ENCODE measurements around the gene CDH4. TPM values are rescaled to one million over a fixed set of nuclear protein-coding genes. Genes with fewer than 3 reads are reported as not detected.

The CDH4 gene
- total and polyA plus RNA-seq, 2 donors (not counting 1 experiment from before 2014, with no cell fraction given) = not detected

DNA sequence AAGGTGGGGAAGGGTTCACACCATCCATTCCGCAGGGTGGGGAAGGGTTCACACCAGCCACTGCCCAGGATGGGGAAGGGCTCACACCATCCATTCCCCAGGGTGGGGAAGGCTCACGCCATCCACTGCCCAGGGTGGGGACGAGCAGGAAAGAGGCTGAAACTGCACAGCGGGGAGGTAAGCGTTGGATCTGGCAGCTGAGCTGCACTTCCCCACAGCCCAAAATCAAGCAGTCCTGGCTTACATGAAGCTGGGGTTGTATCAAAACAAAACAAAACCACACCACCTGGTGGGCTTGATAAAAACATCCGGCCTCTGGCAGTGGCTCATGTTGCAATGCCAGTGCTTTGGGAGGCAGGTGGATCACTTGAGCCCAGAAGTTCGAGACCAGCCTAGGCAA lies 545.1 kb downstream of the CDH4 start:
- DNase-seq = no peak
- Histone ChIP-seq H3K36me3 (replicated peaks in 1 of 2; ENCODE audit: control extremely low read depth in 1 of 2, control insufficient read depth in 1 of 2, extremely low read depth in 1 of 2, insufficient read depth in 2 of 2, low read length in 1 of 2) (no peaks in the 10 kb centered on the region), H3K4me1 (ENCODE audit: control insufficient read depth in 2 of 2, insufficient read depth in 2 of 2, low read length in 2 of 2) (no peaks in the 10 kb centered on the region), H3K79me2 (ENCODE audit: control insufficient read depth, insufficient read depth, low read length) (no peaks in the 10 kb centered on the region), H3K27me3 (replicated peaks in 1 of 4; ENCODE audit: control extremely low read depth in 1 of 4, control insufficient read depth in 3 of 4, insufficient read depth in 4 of 4, low read length in 3 of 4) (no peaks in the 10 kb centered on the region), H3K9me3 (ENCODE audit: control extremely low read depth in 1 of 3, control insufficient read depth in 2 of 3, insufficient read depth in 1 of 3, low read length in 2 of 3) (peaks cover 0 to 24% (median 0%) of the 10 kb centered on the region in 3 donors), H4K20me1 (ENCODE audit: control insufficient read depth, insufficient read depth, low read length, poor library complexity, severe bottlenecking) (no peaks in the 10 kb centered on the region), H2AFZ (ENCODE audit: insufficient read depth, low read depth, low read length, poor library complexity, severe bottlenecking) (no peak overlapping the region), H3K4me2 (replicated peaks; ENCODE audit: low read depth, low read length, poor library complexity, severe bottlenecking) (no peak overlapping the region), H3K9ac (ENCODE audit: low read length) (no peak overlapping the region), H3K27ac (ENCODE audit: low read length in 2 of 2) (no peak overlapping the region), H3K4me3 (ENCODE audit: control extremely low read depth in 1 of 5, extremely low read depth in 1 of 5, insufficient read depth in 1 of 5, low read depth in 2 of 5, low read length in 4 of 5) (no peak overlapping the region)
- no peaks in the 10 kb centered on the region for H3K4me1 Mint-ChIP-seq
- ChIA-PET CTCF (no interaction called here), POLR2A (no interaction called here)
- no peak for TF ChIP-seq EZH2 (IDR thresholded peaks at IDR 0.05; ENCODE audit: borderline replicate concordance, insufficient read depth, low read depth, low read length, poor library complexity, severe bottlenecking)
- TF ChIP-seq, protein P1, sequence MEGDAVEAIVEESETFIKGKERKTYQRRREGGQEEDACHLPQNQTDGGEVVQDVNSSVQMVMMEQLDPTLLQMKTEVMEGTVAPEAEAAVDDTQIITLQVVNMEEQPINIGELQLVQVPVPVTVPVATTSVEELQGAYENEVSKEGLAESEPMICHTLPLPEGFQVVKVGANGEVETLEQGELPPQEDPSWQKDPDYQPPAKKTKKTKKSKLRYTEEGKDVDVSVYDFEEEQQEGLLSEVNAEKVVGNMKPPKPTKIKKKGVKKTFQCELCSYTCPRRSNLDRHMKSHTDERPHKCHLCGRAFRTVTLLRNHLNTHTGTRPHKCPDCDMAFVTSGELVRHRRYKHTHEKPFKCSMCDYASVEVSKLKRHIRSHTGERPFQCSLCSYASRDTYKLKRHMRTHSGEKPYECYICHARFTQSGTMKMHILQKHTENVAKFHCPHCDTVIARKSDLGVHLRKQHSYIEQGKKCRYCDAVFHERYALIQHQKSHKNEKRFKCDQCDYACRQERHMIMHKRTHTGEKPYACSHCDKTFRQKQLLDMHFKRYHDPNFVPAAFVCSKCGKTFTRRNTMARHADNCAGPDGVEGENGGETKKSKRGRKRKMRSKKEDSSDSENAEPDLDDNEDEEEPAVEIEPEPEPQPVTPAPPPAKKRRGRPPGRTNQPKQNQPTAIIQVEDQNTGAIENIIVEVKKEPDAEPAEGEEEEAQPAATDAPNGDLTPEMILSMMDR (IDR thresholded peaks at IDR 0.05) = no peak
- H3K27me3 Mint-ChIP-seq = no peaks in the 10 kb centered on the region
- no peak for ATAC-seq (ENCODE audit: low read depth)
- intact Hi-C loops (cut with micrococcal nuclease) = no loop called here
- 68% methylated on average over 6 of the region's 7 CpGs for WGBS (ENCODE audit: insufficient coverage)
- peaks cover 2% of the 10 kb centered on the region for H3K9me3 Mint-ChIP-seq (ENCODE audit: insufficient read depth)
- no peak overlapping the region for H3K4me3 Mint-ChIP-seq
- H3K27ac Mint-ChIP-seq = no peak overlapping the region

DNA sequence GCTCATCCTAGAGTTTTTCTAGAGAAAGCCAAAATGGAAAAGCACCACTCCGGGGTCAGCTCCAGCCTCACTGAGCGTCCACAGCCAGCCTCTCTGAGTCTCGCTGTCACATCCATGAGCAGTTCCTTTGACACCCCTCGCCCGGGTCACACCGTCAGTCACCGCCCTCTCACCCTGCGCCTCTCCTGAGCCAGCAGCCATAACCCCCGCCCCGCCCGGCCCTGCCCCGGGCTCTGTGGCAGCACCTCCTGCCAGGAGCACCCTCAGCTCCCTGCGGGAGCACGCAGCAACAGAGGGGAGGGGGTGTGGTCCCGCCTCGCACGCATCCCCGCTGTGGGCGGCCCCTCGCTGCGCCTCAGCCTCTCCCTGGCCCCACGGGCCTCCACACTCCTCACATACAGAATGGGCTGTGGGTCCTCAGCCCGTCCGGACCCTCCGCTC lies 545.9 kb downstream of the CDH4 start:
- 93% methylated on average over 25 of the region's 25 CpGs for WGBS (ENCODE audit: insufficient coverage)

More for the DNA sequence above, 545.9 kb downstream of the CDH4 start:
- H3K79me2 ChIP-seq (ENCODE audit: control insufficient read depth, insufficient read depth, low read length) = no peaks in the 10 kb centered on the region
- TF ChIP-seq, protein P1 (IDR thresholded peaks at IDR 0.05) = no peak
- TF ChIP-seq EZH2 (IDR thresholded peaks at IDR 0.05; ENCODE audit: borderline replicate concordance, insufficient read depth, low read depth, low read length, poor library complexity, severe bottlenecking) = no peak
- H4K20me1 ChIP-seq (ENCODE audit: control insufficient read depth, insufficient read depth, low read length, poor library complexity, severe bottlenecking) = no peaks in the 10 kb centered on the region
- Mint-ChIP-seq H3K4me3 (no peak overlapping the region), H3K27ac (no peak overlapping the region), H3K9me3 (ENCODE audit: insufficient read depth) (peaks cover 2% of the 10 kb centered on the region), H3K4me1 (no peaks in the 10 kb centered on the region), H3K27me3 (no peaks in the 10 kb centered on the region)
- no peak overlapping the region for H3K4me3 ChIP-seq (ENCODE audit: control extremely low read depth in 1 of 5, extremely low read depth in 1 of 5, insufficient read depth in 1 of 5, low read depth in 2 of 5, low read length in 4 of 5)
- ChIA-PET POLR2A (no interaction called here), CTCF (no interaction called here)
- no peak overlapping the region for H3K9ac ChIP-seq (ENCODE audit: low read length)
- no peaks in the 10 kb centered on the region for H3K27me3 ChIP-seq (replicated peaks in 1 of 4; ENCODE audit: control extremely low read depth in 1 of 4, control insufficient read depth in 3 of 4, insufficient read depth in 4 of 4, low read length in 3 of 4)
- no peak overlapping the region for H2AFZ ChIP-seq (ENCODE audit: insufficient read depth, low read depth, low read length, poor library complexity, severe bottlenecking)
- intact Hi-C loops (cut with micrococcal nuclease) = no loop called here
- H3K4me1 ChIP-seq (ENCODE audit: control insufficient read depth in 2 of 2, insufficient read depth in 2 of 2, low read length in 2 of 2) = no peaks in the 10 kb centered on the region
- DNase-seq (no peak), ATAC-seq (ENCODE audit: low read depth) (no peak)
- no peaks in the 10 kb centered on the region for H3K36me3 ChIP-seq (replicated peaks in 1 of 2; ENCODE audit: control extremely low read depth in 1 of 2, control insufficient read depth in 1 of 2, extremely low read depth in 1 of 2, insufficient read depth in 2 of 2, low read length in 1 of 2)
- no peak overlapping the region for H3K4me2 ChIP-seq (replicated peaks; ENCODE audit: low read depth, low read length, poor library complexity, severe bottlenecking)
- peaks cover 0 to 21% (median 0%) of the 10 kb centered on the region in 3 donors for H3K9me3 ChIP-seq (ENCODE audit: control extremely low read depth in 1 of 3, control insufficient read depth in 2 of 3, insufficient read depth in 1 of 3, low read length in 2 of 3)
- H3K27ac ChIP-seq (ENCODE audit: low read length in 2 of 2) = no peak overlapping the region

Data from B cell (primary cell).